Stimulated activated CD8-positive, alpha-beta memory T cell treated with anti-CD3 and anti-CD28 coated beads, Interleukin-12 subunit alpha, Interleukin-12 subunit beta, amount 100 ng/mL, for 1 hour (primary cell): ENCODE data around the gene ACSS1.

Experiments
- DNase-seq: peaks from one replicate; pipeline ENCODE4 v3.0.0-alpha.2; 2020; ENCODE audit warnings: low read depth

ACSS1 gene

DNA sequence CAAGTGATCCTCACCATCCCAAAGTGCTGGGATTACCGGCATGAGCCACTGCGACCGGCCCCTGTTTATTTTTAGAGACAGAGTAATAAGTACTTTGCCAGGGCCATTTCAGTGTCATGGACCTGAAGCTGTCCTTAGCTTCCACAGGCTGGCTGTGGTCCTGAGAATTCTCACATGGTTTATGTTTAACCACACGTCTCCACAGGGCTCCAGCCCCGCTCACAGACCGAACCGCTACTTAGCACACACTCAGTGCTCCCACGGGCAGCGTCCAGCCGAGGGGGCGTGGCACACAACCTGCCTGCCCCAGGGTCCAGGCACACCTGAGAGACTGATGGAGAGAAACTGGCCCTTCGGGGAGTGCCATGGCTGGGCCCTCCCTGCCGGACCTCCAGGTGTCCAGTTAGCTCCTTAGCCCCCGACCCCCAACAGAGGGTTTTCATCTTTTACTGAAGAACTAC lies 11.7 kb downstream of the ACSS1 start:
- no peak for DNase-seq

DNA sequence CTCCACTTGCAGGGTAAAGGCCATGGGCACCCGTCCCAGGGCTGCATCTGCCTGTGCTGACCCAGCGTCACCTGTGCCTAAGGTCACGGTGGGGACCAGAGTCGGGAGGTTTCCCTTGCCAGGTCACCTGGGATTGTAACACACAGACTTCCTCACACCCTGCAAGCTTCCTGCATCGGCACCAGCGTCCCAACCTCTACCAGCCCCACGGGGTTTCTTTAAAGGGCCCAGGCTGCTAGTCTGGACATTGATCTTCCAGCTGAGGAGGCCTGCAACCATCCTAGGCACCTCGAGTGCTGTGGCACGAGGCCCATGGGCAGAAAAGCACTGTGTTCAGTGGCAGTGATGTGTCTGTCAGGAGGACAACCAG lies 12.6 kb downstream of the ACSS1 start:
- no peak for DNase-seq

DNA sequence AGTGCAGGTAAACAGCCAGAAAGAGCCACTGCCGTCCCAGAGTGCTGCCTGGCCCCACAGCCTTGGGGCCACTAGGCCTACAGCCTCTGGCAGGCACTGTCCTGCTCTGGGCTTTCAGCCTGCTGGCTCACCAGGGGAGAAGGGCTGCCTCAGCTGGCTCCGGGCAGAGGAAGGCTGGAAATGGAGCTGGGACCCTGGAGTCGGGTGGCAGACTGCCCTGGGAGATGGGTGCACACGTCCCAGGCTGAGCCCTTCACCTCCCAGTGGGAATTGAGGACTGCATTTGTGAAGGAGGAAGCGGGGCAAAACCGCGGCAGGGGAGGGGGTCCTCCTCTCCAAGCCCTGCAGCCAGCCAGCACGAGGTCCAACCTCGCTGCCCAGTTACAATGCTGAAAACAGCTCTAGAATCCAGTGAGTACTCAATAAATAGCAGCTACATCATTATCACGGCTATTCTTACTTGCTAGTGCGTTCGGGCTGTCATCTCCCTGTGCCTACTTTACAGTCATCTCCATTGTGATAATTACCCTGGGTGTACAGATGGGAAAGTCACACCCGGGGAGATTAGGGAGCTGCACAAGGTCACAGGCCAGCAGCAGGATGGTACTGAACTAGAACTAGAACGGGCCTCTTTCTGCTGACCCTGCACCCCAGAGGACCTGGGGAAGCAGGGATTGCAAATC lies 13.1 kb downstream of the ACSS1 start:
- no peak for DNase-seq

DNA sequence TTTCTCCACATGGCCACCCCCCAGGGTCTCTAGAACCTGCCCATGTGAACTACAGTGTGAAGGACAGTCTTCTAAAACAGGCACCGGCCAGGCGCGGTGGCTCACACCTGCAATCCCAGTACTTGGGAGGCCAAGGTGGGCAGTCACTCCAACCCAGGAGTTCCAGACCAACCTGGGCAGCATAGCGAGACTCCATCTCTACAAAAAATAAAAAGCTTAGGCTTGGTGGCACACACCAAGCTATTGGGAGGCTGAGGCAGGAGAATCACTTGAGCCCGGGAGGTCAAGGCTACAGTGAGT lies 13.7 kb downstream of the ACSS1 start:
- no peak for DNase-seq

GRCh38 chr20:25043499-25044260 lies 14.3 kb downstream of the ACSS1 start:
- no peak for DNase-seq

DNA sequence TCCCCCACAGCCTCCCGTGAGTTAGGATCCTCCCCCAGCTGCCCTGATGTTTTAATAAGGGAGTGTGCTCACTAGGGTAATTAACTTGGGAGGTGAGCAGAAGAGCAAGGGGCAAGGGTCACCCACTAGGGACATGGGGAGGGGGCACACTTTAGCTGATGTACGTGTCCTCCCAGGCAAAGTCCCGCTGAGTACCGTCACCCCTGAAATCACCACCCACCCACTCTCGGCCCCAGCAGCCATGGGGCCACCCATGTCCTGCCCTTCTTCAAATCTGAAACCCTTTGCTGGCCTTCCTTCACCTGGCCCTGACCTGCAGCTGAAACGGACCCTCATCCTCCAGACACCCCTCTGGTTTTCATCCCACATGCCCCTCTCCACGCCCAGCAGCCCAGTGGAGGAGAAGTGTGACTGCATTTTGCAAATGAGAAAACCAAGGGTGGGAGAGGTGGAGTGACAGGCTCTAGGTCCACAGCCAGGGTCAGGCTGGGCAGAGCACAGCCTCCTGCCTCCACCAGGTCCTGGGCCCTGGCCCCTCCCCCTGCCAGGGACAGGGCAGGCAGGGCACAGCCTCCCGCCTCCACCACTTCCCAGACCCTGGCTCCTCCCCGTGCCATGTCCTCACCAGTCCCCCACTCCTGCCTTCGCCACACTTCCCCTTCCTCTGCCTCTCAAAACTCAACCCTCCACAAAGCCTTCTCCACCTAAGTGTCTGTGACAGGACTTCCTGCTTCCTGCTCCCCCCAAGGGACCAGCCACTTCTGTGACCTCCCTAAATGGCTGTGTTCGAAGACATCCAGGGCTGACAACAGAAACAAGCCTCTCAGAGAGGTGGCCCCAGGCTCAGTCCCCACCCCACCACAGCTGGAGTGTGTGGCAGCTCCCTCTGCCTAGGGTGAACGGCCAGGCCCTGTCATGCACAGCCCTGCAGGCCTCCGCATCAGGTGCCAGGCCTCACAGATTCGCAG lies 15.1 kb downstream of the ACSS1 start:
- no peak for DNase-seq

- no peak for DNase-seq
Observed at GRCh38 chr20:25041813-25042530, 16.0 kb downstream of the ACSS1 start.

DNA sequence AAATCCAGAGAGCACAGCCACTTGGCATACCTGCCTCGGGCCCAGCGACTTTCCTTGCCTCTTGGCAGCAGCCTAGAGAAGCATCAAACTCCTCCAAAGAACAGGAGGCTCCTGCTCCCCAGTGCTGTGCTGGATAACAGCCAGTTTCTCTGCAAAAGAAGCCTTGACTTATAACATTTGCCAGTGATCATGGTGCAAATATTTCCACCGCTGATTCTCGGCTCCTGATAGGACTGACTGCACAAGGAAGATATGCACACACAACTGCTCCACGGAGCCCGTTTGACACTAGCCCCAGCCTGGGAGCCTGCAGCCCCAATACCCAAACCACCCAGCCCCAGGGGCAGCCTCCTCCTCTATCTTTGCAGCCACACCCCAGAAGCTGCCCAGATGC lies 17.5 kb downstream of the ACSS1 start:
- DNase-seq = no peak

DNA sequence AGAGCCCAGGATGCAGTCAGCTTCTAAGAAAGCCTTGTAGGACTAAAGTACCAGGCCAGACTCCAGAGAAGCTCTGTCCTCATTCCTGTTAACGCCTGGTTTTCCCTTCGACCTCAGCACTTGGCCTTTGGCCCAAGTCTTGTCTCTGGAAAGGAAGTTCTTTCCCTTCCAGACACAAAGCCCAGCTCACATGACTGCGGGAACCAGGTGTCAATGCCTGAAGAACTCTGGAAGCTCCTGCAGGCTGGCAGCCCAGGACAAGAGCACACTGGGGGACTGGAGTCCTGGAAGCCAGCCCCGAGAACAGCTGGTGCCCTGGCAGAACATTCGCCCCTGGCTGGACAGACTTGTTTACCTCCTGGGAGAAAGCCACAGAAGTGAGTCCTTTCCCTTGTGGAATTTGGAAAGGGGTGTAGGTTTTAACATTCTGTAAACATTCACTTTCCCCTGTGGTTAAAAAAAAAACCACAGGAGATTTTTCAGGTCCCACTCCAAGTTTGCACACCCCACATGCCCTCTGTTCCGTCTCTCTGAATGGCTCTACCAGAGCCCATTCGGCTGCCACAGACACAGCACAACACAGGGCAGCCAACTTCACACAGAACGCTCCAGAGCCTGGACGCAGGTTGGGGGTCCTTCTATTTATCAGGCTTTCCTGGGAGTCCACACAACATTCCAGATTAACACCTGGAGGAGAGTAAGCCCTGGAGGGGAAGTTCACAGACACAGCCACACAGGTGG lies 18.1 kb downstream of the ACSS1 start:
- DNase-seq = no peak

- no peak for DNase-seq
Observed at GRCh38 chr20:25038591-25039015, 19.3 kb downstream of the ACSS1 start.

DNA sequence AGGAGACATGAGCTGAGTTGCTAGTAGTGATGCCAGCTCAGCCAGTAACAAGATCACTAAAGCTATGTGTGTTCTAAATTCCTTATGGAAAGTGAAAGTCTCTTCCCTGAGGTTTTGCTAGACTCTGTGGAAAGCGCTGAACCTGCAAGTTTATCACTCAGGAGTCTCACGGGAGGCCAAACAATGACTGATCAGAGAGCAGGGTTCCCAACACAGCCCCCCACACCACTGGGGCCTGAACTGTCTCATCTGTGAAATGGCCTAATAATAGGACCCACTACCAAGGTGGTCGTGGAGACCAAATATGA lies 19.9 kb downstream of the ACSS1 start:
- DNase-seq = no peak

DNA sequence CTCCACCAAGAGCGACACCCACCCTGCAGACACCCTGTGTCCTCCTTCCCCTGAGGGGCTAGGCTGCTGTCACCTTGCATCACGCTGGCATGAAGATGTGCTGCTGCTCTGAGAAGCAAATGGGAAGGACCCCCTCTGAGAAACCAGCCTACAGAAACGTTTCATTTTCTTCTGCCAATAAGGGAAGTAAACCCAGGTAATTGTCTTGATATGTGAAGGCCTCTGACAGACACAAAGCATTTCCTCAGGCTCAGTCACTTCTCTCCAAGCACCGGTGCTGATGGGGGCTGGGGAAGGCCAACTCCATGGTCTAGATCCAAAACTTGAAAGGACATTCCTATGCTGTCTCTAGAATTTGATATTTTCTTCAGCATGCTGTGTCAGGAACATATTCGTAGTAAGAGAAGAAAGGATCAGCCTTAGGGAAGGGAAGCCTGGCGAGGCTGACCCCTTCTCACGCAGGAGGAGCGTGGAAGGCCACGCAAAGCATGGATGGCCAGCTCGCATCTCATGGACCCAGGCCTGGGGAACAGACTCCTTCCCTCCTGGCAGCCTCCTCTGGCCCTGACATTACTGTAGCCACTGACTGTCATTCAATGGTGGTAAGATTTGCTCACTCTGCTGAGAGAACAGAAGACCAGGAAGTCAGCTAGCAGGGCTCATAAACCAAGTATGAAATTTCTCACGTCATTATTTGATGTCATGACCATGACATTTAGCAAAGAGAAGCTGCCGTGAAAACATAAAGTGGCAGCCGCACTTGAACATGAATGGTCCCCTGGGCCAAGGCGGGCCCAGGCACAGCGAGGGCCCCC lies 20.4 kb downstream of the ACSS1 start:
- DNase-seq = no peak

GRCh38 chr20:25036331-25036936 lies 21.5 kb downstream of the ACSS1 start:
- no peak for DNase-seq

DNA sequence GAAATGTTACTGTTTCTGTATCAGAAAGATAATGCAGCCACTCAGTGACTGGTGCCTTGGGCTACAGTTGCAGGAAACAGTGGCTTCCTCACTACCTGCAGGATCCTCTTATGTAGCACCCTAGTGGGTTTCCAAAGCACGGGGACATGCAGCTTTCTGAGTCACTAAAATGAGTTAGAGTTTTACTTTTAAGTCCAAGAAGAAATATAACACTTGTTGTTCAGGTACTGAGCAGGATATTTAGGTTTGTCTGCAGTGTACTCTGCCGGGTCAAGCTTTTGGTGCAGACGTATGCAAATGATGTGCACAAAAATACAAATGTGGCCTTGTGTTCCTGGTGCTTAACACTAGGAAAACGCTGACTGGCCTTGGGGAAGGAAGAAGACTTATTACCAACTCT lies 22.0 kb downstream of the ACSS1 start:
- DNase-seq = no peak

DNA sequence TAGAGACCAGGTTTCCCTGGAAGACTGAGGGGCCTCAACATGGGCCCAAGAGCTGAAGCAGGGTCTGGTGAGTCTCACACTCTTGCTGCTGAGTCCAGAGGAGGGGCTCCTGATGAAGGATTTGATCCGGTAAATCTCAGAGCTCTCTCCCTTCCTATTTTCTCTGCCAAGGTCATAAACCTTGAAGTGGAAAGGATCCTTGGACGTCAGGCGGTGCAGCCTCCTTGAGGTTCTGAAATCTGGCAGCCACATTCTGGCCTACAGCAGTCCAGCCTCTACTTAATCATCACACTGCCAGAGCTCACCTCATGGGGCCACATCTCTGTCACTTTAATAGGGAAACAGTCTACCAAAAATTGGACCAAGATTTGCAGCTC lies 24.0 kb downstream of the ACSS1 start:
- DNase-seq = no peak

GRCh38 chr20:25033265-25033923 lies 24.5 kb downstream of the ACSS1 start:
- no peak for DNase-seq

- no peak for DNase-seq
Observed at GRCh38 chr20:25032478-25033264, 25.3 kb downstream of the ACSS1 start.

- DNase-seq = no peak
Observed at GRCh38 chr20:25032065-25032477, 25.9 kb downstream of the ACSS1 start.

DNA sequence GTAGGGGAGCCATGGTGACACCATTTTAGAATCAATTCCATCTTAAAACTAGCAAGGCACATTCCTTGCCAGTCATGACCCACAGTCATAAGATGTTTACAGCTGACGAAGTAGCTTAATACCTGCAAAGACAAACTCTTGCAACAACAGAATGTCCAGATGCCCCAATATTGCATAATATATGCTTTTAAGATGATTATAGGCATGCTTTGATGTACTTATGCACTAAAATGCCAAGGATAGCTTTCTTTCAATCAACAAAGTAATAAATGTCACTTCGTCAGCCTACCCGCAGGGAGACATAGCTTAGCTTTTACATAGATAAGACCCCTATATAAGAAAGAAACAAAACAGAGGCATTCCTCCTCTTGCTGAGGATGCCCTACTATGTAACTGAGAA lies 26.7 kb downstream of the ACSS1 start:
- no peak for DNase-seq
